Measurements from ENCODE around the gene PARP16.

Gene PARP16, protein sequence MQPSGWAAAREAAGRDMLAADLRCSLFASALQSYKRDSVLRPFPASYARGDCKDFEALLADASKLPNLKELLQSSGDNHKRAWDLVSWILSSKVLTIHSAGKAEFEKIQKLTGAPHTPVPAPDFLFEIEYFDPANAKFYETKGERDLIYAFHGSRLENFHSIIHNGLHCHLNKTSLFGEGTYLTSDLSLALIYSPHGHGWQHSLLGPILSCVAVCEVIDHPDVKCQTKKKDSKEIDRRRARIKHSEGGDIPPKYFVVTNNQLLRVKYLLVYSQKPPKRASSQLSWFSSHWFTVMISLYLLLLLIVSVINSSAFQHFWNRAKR

GRCh38 chr15:65286704-65287519, at the start of gene PARP16:
PARP16 (minus strand) TSS chr15:65286883; CDS start chr15:65286426, 457 bp downstream.
- peak; percentile 60 for DNase-seq (ENCODE audit: low read depth)

- DNase-seq (ENCODE audit: low read depth), result no peak
These were observed 48.8 kb upstream of the PARP16 start for GRCh38 chr15:65335278-65336055.

- DNase-seq (ENCODE audit: low read depth), result no peak
These were observed 48.0 kb upstream of the PARP16 start for GRCh38 chr15:65334586-65335231.

DNA sequence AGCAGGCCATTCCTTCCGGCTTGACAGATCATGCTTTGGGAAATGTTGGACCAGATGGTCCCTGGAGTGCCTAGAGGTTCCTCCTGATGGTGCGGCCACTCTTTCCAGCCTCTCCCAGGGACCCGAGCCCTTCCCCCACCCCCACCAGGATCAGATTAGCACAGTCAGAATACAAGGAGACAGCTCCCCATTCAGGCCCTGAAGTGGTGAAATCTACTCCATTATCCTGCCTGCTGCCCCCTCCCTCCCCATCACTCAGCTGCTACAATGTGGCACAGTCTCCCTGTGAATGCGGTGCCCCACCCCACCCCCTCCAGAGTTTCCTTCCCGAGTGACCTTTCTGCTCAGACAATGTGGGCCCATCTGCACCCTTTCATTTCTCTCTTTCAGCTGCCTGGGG, 47.2 kb upstream of the PARP16 start:
- no peak for DNase-seq (ENCODE audit: low read depth)

DNA sequence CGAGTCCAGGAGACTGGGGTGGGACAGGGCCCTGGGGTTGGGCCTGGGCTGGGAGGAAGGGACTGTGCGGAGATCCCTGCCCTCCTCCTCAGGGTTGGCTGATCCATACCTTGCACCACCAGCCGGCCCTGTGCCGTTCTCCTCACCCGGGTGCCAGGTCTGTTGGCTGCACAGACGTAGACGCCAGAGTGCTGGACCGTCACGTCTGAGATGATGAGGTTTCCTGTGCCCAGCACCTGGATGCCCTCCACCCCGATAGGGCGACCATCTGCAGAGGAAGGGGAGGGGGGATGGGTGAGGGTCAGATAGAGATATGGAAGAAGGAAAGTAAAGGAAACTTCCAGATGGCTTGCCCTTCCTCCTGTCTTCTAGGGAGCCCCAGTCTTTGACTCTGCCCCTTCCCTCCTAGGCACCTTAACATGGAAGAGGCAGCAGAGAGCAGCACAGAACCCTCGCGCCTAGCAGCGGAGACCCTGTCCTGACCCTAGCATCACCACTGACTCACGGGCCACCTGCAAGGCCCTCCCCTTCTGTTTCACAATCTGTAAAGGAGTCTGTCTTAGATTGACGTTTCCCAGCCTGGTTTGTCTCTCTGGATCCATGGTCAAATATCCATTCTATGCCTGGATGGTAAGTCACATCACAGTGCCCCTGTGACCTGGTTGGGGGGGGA, 46.6 kb upstream of the PARP16 start:
- no peak for DNase-seq (ENCODE audit: low read depth)

DNA sequence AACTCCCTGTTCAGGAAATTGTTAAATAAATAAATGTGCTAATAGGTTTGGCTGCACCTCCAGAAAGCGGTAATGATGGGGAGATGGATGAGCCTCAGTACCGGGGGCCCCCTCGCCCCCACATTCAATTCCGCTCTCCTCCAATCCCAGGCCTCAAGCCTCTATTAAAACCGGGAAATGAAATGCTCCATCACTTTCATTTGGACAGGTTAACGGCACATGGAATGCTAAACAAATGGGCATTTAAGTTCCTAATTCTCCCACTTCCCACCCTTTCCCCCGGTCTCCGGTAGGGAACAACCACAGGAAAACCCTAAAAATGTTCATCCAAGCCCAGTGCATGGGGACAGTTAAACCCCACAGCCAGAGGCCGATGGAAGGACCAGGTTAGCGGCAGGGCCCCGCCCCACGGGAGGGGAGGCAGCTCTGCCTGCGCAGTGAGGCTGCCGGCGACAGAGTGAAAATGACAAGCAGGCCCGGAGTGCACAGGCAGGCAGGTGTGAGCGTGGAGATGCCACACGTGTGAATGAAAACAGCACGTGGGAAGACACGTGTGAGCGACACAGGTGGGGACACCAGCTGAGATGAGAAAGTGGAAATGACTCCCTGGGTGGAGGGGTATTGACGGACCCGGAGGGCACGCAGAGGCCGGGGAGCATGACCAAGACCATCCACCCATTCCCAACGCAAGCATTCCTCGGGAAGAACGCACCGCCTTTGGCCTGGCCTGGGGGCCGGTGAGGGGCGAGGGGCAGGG, 45.9 kb upstream of the PARP16 start:
- DNase-seq (ENCODE audit: low read depth), result no peak

GRCh38 chr15:65331811-65332210, 45.1 kb upstream of the PARP16 start:
- no peak for DNase-seq (ENCODE audit: low read depth)

DNA sequence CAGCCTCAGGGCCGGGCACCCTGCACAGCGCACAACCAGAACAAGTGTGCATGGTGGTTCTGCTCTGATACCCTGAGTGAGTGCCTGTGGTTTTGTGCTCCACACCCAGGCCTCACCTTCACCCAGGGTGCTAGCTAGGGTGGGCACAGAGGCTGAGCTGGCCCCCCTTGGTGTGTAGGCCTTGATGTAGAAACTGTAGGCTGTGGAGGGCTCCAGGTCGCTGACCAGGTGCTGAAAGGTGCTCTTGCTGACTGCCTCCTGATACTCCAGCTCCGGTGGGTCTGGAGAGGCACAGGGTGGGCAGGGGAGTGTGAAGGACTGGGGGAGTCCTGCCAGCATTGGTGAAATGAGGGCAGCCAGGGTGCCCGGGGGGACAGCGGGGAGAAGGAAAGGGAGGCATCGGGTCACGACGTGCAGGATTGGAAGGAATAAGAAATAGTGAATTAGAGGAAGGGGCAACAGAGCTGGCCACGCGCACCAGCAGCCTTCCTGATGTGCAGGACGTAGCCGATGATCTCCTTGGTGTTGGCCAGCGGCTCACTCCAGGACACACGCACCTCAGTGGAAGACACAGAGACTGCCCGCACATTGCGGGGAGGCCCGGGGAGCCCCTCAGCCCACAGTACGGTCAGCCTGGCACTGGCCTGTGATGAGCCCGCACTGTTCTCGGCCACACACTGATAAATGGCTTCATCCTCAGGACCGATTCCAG, 44.4 kb upstream of the PARP16 start:
- DNase-seq (ENCODE audit: low read depth), result no peak

DNA sequence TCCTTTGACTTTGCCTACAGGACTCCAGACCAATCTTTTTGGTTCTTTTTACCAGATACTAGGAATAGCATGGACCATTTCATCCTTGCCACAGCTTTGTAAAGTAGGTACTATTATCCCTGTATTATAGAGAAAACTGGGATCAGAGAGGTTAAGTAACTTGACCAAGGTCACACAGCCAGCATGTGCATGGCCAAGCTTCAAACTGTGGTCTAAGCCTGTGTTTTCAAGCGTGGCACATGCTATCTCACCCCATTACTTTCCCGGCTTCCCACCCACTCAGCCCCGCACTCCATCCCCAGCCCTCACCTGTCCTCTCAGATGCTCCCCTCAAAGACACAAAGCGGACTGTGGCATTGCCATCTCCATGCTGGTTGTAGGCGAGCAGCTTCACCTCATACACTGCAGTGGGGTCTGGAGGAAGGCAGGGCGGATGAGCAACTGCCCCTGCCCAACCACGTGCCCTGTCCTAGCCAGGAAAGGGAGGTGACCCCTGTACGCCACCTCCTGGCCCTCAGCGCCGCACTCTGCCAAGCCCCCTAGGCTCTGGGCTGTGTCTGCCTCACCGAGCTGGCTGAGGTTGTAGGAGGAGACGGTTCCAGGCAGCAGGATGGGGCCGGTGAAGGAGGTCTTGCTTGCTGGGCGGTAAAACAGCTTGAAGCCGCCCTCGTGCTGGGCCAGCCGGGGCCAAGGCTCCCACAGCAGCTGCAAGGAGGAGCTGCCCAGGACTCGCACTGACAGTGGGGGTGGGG, 43.5 kb upstream of the PARP16 start:
- DNase-seq (ENCODE audit: low read depth), result no peak

DNA sequence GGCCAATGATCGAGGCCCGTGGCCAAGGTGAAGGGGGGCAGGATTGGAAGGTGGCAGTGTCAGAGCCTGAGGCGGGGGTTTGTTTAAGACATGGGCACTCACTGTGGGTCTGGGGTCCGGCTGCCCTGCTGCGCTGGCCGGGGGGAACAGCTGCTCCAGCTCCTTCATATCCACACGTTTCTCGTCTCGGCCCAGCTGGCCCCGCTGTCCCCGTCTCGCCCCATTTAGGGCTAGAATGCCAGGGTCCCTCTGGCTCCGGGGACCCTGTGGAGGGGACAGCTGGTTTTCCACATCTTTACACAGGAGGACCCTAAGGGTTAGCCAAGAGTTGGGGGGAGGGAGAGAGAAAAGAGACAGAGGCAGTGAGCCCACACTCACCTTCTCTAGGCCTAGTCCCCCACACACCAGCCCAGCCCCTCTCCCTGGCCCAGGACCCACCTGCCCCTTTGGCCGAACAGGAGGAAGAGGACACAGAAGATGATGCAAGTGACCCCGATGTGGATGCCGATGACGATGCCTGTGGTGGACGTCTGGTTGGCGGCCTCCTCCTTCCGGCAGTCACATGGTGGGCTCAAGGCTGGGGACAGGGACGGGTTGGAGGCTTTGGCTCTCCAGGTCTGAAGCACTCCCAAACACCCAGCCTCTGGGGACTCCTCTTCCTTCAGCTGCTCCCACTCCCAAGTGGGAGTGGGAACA, 42.8 kb upstream of the PARP16 start:
- no peak for DNase-seq (ENCODE audit: low read depth)

- DNase-seq (ENCODE audit: low read depth), result no peak
These were observed 42.0 kb upstream of the PARP16 start for GRCh38 chr15:65328506-65329287.

GRCh38 chr15:65327651-65328393, 41.1 kb upstream of the PARP16 start:
- no peak for DNase-seq (ENCODE audit: low read depth)

GRCh38 chr15:65326818-65327217, 40.1 kb upstream of the PARP16 start:
- DNase-seq (ENCODE audit: low read depth), result no peak

GRCh38 chr15:65326117-65326526, 39.4 kb upstream of the PARP16 start:
- DNase-seq (ENCODE audit: low read depth), result no peak

DNA sequence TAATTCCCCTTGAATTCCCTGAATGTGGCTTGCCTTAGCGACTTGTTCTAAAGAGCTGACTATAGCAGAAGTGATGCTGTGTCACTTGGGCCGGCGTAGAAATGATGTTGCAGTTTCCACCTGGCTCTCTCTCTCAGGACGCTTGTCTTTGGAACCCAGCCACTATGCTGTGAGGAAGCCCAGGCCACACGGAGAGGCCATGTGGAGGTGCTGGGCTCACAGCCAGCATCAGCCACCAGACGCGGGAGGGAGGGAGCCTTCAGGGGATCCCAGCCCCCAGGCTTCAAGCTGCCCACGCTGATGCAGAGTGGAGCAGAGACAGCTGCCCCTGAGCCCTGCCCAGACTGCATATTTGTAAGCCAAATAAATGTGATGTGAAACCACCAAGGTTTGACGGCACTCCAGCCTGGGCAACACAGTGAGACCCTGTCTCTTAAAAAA, 36.4 kb upstream of the PARP16 start:
- no peak for DNase-seq (ENCODE audit: low read depth)

DNA sequence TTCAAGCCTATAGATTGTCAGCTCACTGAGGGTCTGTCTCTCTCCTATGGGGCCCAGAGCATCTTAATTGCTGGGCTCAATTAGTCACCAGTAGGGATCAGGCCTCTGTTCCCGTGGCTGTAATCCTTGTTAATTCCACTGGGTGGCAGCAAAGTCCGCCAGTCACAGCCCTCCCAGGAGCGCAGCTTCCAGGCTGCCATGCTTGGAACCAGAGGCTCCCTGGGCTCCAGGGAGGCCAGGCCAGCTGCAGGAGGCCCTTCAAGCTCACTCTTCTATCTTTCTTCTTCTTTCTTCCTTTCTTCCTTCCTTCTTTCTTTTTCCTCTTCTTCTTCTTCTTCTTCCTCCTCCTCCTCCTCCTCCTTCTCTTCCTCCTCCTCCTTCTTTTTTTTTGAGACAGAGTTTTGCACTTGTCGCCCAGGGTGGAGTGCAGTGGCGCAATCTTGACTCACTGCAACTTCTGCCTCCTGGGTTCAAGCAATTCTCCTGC, 32.2 kb upstream of the PARP16 start:
- DNase-seq (ENCODE audit: low read depth), result peak; percentile 55

- DNase-seq (ENCODE audit: low read depth), result no peak
These were observed 25.8 kb upstream of the PARP16 start for GRCh38 chr15:65312400-65312916.
